ENCODE data around the gene LAMC3.
"Not testable (repeated sequence)": the region's sequence is repeated elsewhere in the genome, so short reads cannot be mapped to it uniquely, and the experiment has no call there.

LAMC3 gene

GRCh38 chr9:131095666-131096268, 86.8 kb downstream of the LAMC3 start:
- H3K27me3 Mint-ChIP-seq, result peaks cover 58% of the 10 kb centered on the region
- peak overlapping the region; percentile 73 to 75 for H3K4me3 Mint-ChIP-seq
- peaks cover 14% of the 10 kb centered on the region for H3K4me1 Mint-ChIP-seq
- H3K9me3 Mint-ChIP-seq, result no peaks in the 10 kb centered on the region
- no peak for ATAC-seq
- H3K27ac Mint-ChIP-seq, result no peak overlapping the region
- no peak for DNase-seq

- Mint-ChIP-seq H3K4me1 (peaks cover 14% of the 10 kb centered on the region), H3K27me3 (peaks cover 58% of the 10 kb centered on the region), H3K9me3 (no peaks in the 10 kb centered on the region), H3K4me3 (peak within 1 kb of the TSS; percentile 73 to 75), H3K27ac (no peak within 1 kb of the TSS)
- ATAC-seq (peak; percentile 61), DNase-seq (peak; percentile 9 to 25)
Observed at GRCh38 chr9:131096269-131097125, 87.5 kb downstream of the LAMC3 start, which contains the start of gene AIF1L. TSS of gene AIF1L (plus strand) at chr9:131096531. CDS start at chr9:131096630, 99 bp downstream.

GRCh38 chr9:131097126-131097947, 88.4 kb downstream of the LAMC3 start:
- Mint-ChIP-seq H3K27me3 (peaks cover 58% of the 10 kb centered on the region), H3K27ac (no peak overlapping the region), H3K4me1 (peaks cover 14% of the 10 kb centered on the region), H3K9me3 (no peaks in the 10 kb centered on the region), H3K4me3 (peak overlapping the region; percentile 64 to 68)
- ATAC-seq (no peak), DNase-seq (no peak)

- ATAC-seq (no peak), DNase-seq (no peak)
- peaks cover 58% of the 10 kb centered on the region for H3K27me3 Mint-ChIP-seq
- H3K4me1 Mint-ChIP-seq, result peaks cover 14% of the 10 kb centered on the region
- peak overlapping the region in 1 of 2 donors; percentile 24 for H3K4me3 Mint-ChIP-seq
- no peak overlapping the region for H3K27ac Mint-ChIP-seq
- H3K9me3 Mint-ChIP-seq, result no peaks in the 10 kb centered on the region
Observed at GRCh38 chr9:131097948-131098278, 88.9 kb downstream of the LAMC3 start.

- DNase-seq (no peak), ATAC-seq (no peak)
- Mint-ChIP-seq H3K4me3 (peak overlapping the region in 1 of 2 donors; percentile 24), H3K4me1 (peaks cover 14% of the 10 kb centered on the region), H3K27ac (no peak overlapping the region), H3K9me3 (no peaks in the 10 kb centered on the region), H3K27me3 (peaks cover 56% of the 10 kb centered on the region)
Observed at GRCh38 chr9:131098391-131099101, 89.6 kb downstream of the LAMC3 start.

- Mint-ChIP-seq H3K27ac (no peak overlapping the region), H3K4me1 (peaks cover 14% of the 10 kb centered on the region), H3K4me3 (no peak overlapping the region), H3K27me3 (peaks cover 50% of the 10 kb centered on the region), H3K9me3 (no peaks in the 10 kb centered on the region)
- DNase-seq (no peak), ATAC-seq (no peak)
Observed at GRCh38 chr9:131099102-131099606, 90.2 kb downstream of the LAMC3 start.

GRCh38 chr9:131099845-131100244, 90.9 kb downstream of the LAMC3 start:
- H3K4me3 Mint-ChIP-seq, ATAC-seq, H3K27ac Mint-ChIP-seq, DNase-seq, H3K9me3 Mint-ChIP-seq: not testable (repeated sequence)
- peaks cover 43% of the 10 kb centered on the region for H3K27me3 Mint-ChIP-seq
- peaks cover 14% of the 10 kb centered on the region for H3K4me1 Mint-ChIP-seq

GRCh38 chr9:131100445-131100844, 91.5 kb downstream of the LAMC3 start:
- Mint-ChIP-seq H3K27me3 (peaks cover 37% of the 10 kb centered on the region), H3K9me3 (no peaks in the 10 kb centered on the region), H3K27ac (no peak overlapping the region), H3K4me1 (peaks cover 14% of the 10 kb centered on the region), H3K4me3 (no peak overlapping the region)
- ATAC-seq (no peak), DNase-seq (no peak)

GRCh38 chr9:131101207-131101964, 92.4 kb downstream of the LAMC3 start:
- Mint-ChIP-seq H3K27ac (no peak overlapping the region), H3K27me3 (peaks cover 28% of the 10 kb centered on the region), H3K9me3 (no peaks in the 10 kb centered on the region), H3K4me3 (no peak overlapping the region), H3K4me1 (peaks cover 8% of the 10 kb centered on the region)
- ATAC-seq (no peak), DNase-seq (no peak)

GRCh38 chr9:131103024-131103423, 94.0 kb downstream of the LAMC3 start:
- Mint-ChIP-seq H3K9me3 (no peaks in the 10 kb centered on the region), H3K4me1 (no peaks in the 10 kb centered on the region), H3K27me3 (peaks cover 15% of the 10 kb centered on the region), H3K27ac (no peak overlapping the region), H3K4me3 (no peak overlapping the region)
- ATAC-seq, result no peak
- no peak for DNase-seq

GRCh38 chr9:131103535-131103934, 94.6 kb downstream of the LAMC3 start:
- Mint-ChIP-seq H3K27me3 (peaks cover 9% of the 10 kb centered on the region), H3K4me1 (no peaks in the 10 kb centered on the region), H3K27ac (no peak overlapping the region), H3K9me3 (no peaks in the 10 kb centered on the region), H3K4me3 (no peak overlapping the region)
- ATAC-seq (no peak), DNase-seq (no peak)

- Mint-ChIP-seq H3K4me3 (no peak overlapping the region), H3K9me3 (no peaks in the 10 kb centered on the region), H3K27me3 (peaks cover 3% of the 10 kb centered on the region), H3K27ac (no peak overlapping the region), H3K4me1 (no peaks in the 10 kb centered on the region)
- DNase-seq (no peak), ATAC-seq (no peak)
Observed at GRCh38 chr9:131104016-131104740, 95.2 kb downstream of the LAMC3 start.

GRCh38 chr9:131105952-131106351, 97.0 kb downstream of the LAMC3 start:
- Mint-ChIP-seq H3K4me3 (no peak overlapping the region), H3K4me1 (no peaks in the 10 kb centered on the region), H3K9me3 (no peaks in the 10 kb centered on the region), H3K27me3 (no peaks in the 10 kb centered on the region), H3K27ac (no peak overlapping the region)
- no peak for ATAC-seq
- no peak for DNase-seq

- Mint-ChIP-seq H3K27me3 (no peaks in the 10 kb centered on the region), H3K9me3 (no peaks in the 10 kb centered on the region), H3K4me1 (no peaks in the 10 kb centered on the region), H3K4me3 (no peak overlapping the region), H3K27ac (peak overlapping the region in 1 of 2 donors; percentile 73)
- no peak for ATAC-seq
- no peak for DNase-seq
Observed at GRCh38 chr9:131107760-131108159, 98.8 kb downstream of the LAMC3 start.
